K562 (cell line): ENCODE measurements around the gene GGTLC1. TPM values are rescaled to one million over a fixed set of nuclear protein-coding genes. Genes with fewer than 3 reads are reported as not detected.

ENCODE experiments used
- ATAC-seq: fragments of 200-7000 bp; cut with Tn5 transposase; 3 replicates; pipeline ENCODE4 v1.9.1; 2020; ENCODE audit warnings: moderate library complexity
- BruUV-seq: library from RNA; stranded (reverse); fragments of 400-500 nt; replicated peaks from 2 replicates; lab custom pipeline; 2021; lab: Mats Ljungman, UMichigan
- CTCF ChIA-PET: fragments of 300-600 bp; formaldehyde crosslinking; extraction: SDS; loops from one replicate; lab custom pipeline; 2021; ENCODE audit warnings: low intra/inter-chr PET ratio; lab: Yijun Ruan, JAX
- POLR2A ChIA-PET: fragments of 300-600, 350-650 bp; sonication (Branson Sonifier 250); formaldehyde crosslinking; extraction: SDS; loops from one replicate; lab custom pipeline; 2021; ENCODE audit warnings: antibody characterized with exemption, inconsistent platforms; lab: Yijun Ruan, JAX
- DNase-seq, 4 experiments: peaks; one replicate each; pipeline versions ENCODE4 v3.0.0 to v3.0.0-alpha.2; 2011 to 2018; ENCODE audit warnings: low spot score in 3 of 4, mixed read lengths in 3 of 4; ENCODE audit errors: extremely low read depth in 1 of 4
- FAIRE-seq: peaks from 2 replicates; lab custom pipeline; 2011; peaks lifted over from hg19 to GRCh38; lab: Jason Lieb, UNC
- H2AFZ ChIP-seq: 2 replicates; pipeline ENCODE4 v1.6.0; 2011; ENCODE audit warnings: low read depth, low read length, control low read depth, inconsistent platforms
- H3K27ac ChIP-seq: fragments of 200-600 bp; 3 replicates; pipeline ENCODE4 v1.8.0; 2011; ENCODE audit warnings: low read depth, mild to moderate bottlenecking, control low read depth, inconsistent platforms, low read length, moderate library complexity, mixed read lengths; ENCODE audit errors: extremely low read depth
- H3K27me3 ChIP-seq, 2 experiments: fragments of 300-600 bp in 1 of 2; 2 replicates in 1 of 2; 3 replicates in 1 of 2; pipeline versions ENCODE4 v1.6.0 to v1.8.0; 2011; ENCODE audit warnings: inconsistent platforms in 2 of 2, low read length in 2 of 2, mild to moderate bottlenecking in 1 of 2, mixed read lengths in 1 of 2, moderate library complexity in 1 of 2; ENCODE audit not compliant: control insufficient read depth in 2 of 2, insufficient read depth in 2 of 2
- H3K36me3 ChIP-seq: fragments of 300-600 bp; 3 replicates; pipeline ENCODE4 v1.8.0; 2011; ENCODE audit warnings: mild to moderate bottlenecking, low read length, inconsistent platforms; ENCODE audit not compliant: control insufficient read depth, insufficient read depth
- H3K4me1 ChIP-seq, 2 experiments: fragments of 200-600 bp in 1 of 2; replicated peaks in 1 of 2; 2 replicates in 1 of 2; 3 replicates in 1 of 2; pipeline versions ENCODE4 v1.5.1 to v1.8.0; 2011; ENCODE audit warnings: inconsistent platforms in 2 of 2, low read length in 2 of 2, mild to moderate bottlenecking in 1 of 2, mixed read lengths in 1 of 2, moderate library complexity in 1 of 2; ENCODE audit not compliant: control insufficient read depth in 2 of 2, insufficient read depth in 2 of 2
- H3K4me2 ChIP-seq: 2 replicates; pipeline ENCODE4 v1.6.1; 2011; ENCODE audit warnings: low read length, control low read depth, inconsistent platforms, mixed read lengths; ENCODE audit not compliant: insufficient read depth
- H3K4me3 ChIP-seq: fragments of 200-600 bp; sonication (generic), shearing (Covaris generic); 2 replicates; pipeline ENCODE4 v1.5.1; 2016; ENCODE audit warnings: control low read depth, inconsistent platforms
- H3K79me2 ChIP-seq: fragments of 200-600 bp; 3 replicates; pipeline ENCODE4 v1.8.0; 2011; ENCODE audit warnings: low read length, inconsistent platforms; ENCODE audit not compliant: control insufficient read depth, insufficient read depth
- H3K9ac ChIP-seq, 2 experiments: 2 replicates each; pipeline versions ENCODE4 v1.6.0 to v1.6.1; 2011; ENCODE audit warnings: low read depth in 2 of 2, low read length in 2 of 2, control low read depth in 1 of 2, inconsistent platforms in 1 of 2, mild to moderate bottlenecking in 1 of 2, mixed read lengths in 1 of 2; ENCODE audit not compliant: insufficient read depth in 1 of 2
- H3K9me1 ChIP-seq: one replicate; pipeline ENCODE4 v1.6.0; 2011; ENCODE audit warnings: inconsistent platforms, mild to moderate bottlenecking, low read length, moderate library complexity; ENCODE audit not compliant: control insufficient read depth, insufficient read depth
- H3K9me3 ChIP-seq: replicated peaks from 2 replicates; pipeline ENCODE4 v1.5.1; 2011; ENCODE audit warnings: low read depth, low read length, inconsistent platforms; ENCODE audit not compliant: control insufficient read depth, insufficient read depth
- H4K20me1 ChIP-seq: replicated peaks from 2 replicates; pipeline ENCODE4 v1.6.1; 2011; ENCODE audit warnings: low read length, inconsistent platforms, mixed read lengths; ENCODE audit not compliant: control insufficient read depth, insufficient read depth
- BACH1 ChIP-seq: fragments of 200-800 bp; sonication (Bioruptor generic); IDR thresholded peaks from 2 replicates; pipeline ENCODE4 v1.6.1; 2016; ENCODE audit warnings: missing genetic modification characterization, missing compliant biosample characterization
- CAMTA2 ChIP-seq: fragments of 250-450 bp; sonication (Bioruptor Pico); conservative IDR thresholded peaks from 2 replicates; pipeline ENCODE4 v1.5.1; 2022
- CC2D1A ChIP-seq: fragments of 450-650 bp; IDR thresholded peaks from 2 replicates; pipeline ENCODE4 v1.6.1; 2017; ENCODE audit warnings: mild to moderate bottlenecking
- CHCHD3 ChIP-seq: fragments of 250-450 bp; sonication (Bioruptor Pico); IDR thresholded peaks from 2 replicates; pipeline ENCODE4 v2.1.2; 2022; ENCODE audit warnings: mild to moderate bottlenecking
- E2F8 ChIP-seq: fragments of 450-650 bp; IDR thresholded peaks from 2 replicates; pipeline ENCODE4 v1.7.1; 2018; ENCODE audit warnings: mild to moderate bottlenecking, low read depth; ENCODE audit not compliant: partially characterized antibody
- GTF2E2 ChIP-seq: fragments of 200-800 bp; sonication (Bioruptor generic); IDR thresholded peaks from 2 replicates; pipeline ENCODE4 v1.6.1; 2016; ENCODE audit warnings: missing genetic modification characterization, missing compliant biosample characterization
- ILF3 ChIP-seq: fragments of 450-650 bp; IDR thresholded peaks from 2 replicates; pipeline ENCODE4 v1.6.1; 2018; ENCODE audit warnings: antibody characterized with exemption, mild to moderate bottlenecking, moderate library complexity, borderline replicate concordance
- POLR2AphosphoS2 ChIP-seq: IDR thresholded peaks from 2 replicates; pipeline ENCODE4 v1.6.1; 2012; ENCODE audit warnings: low read length, improper control_type of control experiment
- POLR2H ChIP-seq: IDR thresholded peaks from 2 replicates; pipeline ENCODE4 v1.6.1; 2016; ENCODE audit warnings: missing genetic modification characterization, low read depth, mild to moderate bottlenecking, control low read depth, missing compliant biosample characterization, moderate library complexity
- POU5F1 ChIP-seq: fragments of 150-350 bp; IDR thresholded peaks from 2 replicates; pipeline ENCODE4 v1.6.1; 2014; ENCODE audit warnings: borderline replicate concordance, low read length, low read depth, mild to moderate bottlenecking; ENCODE audit not compliant: partially characterized antibody
- U2AF1 ChIP-seq: fragments of 200-400 bp; formaldehyde crosslinking; optimal IDR thresholded peaks from 2 replicates; pipeline ENCODE3; 2017; ENCODE audit warnings: mild to moderate bottlenecking, low read depth, low read length, moderate library complexity
- ZBTB11 ChIP-seq, 3 experiments: fragments of 200-800 bp in 1 of 3; fragments of 250-450 bp in 1 of 3; fragments of 450-650 bp in 1 of 3; sonication (Bioruptor Pico) in 1 of 3; sonication (Bioruptor generic) in 1 of 3; formaldehyde crosslinking in 1 of 3; IDR thresholded peaks; 2 replicates each; pipeline versions ENCODE4 v1.6.1 to v1.8.0; 2016 to 2022; ENCODE audit warnings: mild to moderate bottlenecking in 2 of 3, missing genetic modification characterization in 2 of 3, missing compliant biosample characterization in 1 of 3, moderate library complexity in 1 of 3
- ZFP91 ChIP-seq: sonication (generic); formaldehyde crosslinking; IDR thresholded peaks from 2 replicates; pipeline ENCODE4 v1.8.0; 2022; ENCODE audit warnings: mild to moderate bottlenecking, missing genetic modification reagents
- ZNF408 ChIP-seq: fragments of 250-450 bp; sonication (Bioruptor Pico); IDR thresholded peaks from 2 replicates; pipeline ENCODE4 v1.4.0; 2020; ENCODE audit warnings: low read depth, mild to moderate bottlenecking, moderate library complexity
- WGBS: fragments of 100-300 bp; shearing (Covaris generic); methylation state at CpG from one replicate; pipeline ENCODE4 v1.1.6; 2016; ENCODE audit warnings: low coverage, mixed read lengths; ENCODE audit not compliant: insufficient coverage; ENCODE audit errors: missing lambda C conversion rate; 5-methylcytosine and 5-hydroxymethylcytosine counted together
- in situ Hi-C: fragments of 300-500 bp; cut with MboI; formaldehyde crosslinking; loops from 4 replicates; pipeline ENCODE4 v1.15.0; 2018; ENCODE audit warnings: inconsistent platforms, mixed read lengths
- intact Hi-C: fragments of 100-400 bp; cut with micrococcal nuclease; formaldehyde crosslinking; loops from 2 replicates; pipeline ENCODE4 v1.14.2; 2022
- polyA plus RNA-seq, 8 experiments: library from polyadenylated mRNA; depleted of rRNA in 4 of 8; stranded (reverse) in 5 of 8; unstranded in 3 of 8; fragments of >200 nt; fragmentation: Nextera tagmentation in 2 of 8; fragmentation: Illumina TruSeq in 1 of 8; extraction: Ambion mirVana in 2 of 8; extraction: Trizol in 1 of 8; gene quantifications; 2 replicates each; pipeline versions ENCODE4 v1.2.1 to v1.2.3, GENCODE V29; 2011 to 2014; ENCODE audit warnings: inconsistent platforms in 1 of 8, missing spikeins in 1 of 8
- total RNA-seq, 7 experiments: library from RNA; depleted of rRNA in 6 of 7; stranded (reverse); fragments of >200 nt in 6 of 7; fragmentation: Illumina TruSeq in 2 of 7; extraction: Trizol in 2 of 7; gene quantifications; 2 replicates each; pipeline versions ENCODE4 v1.2.1 to v1.2.3, GENCODE V29; 2011 to 2021; ENCODE audit warnings: low replicate concordance in 1 of 7

GGTLC1 gene
- total and polyA plus RNA-seq, 9 of the 15 experiments (the other 6 are each of a cell fraction or from before 2014, with no cell fraction given), result not detected

GRCh38 chr20:23966927-23967615, 21.5 kb downstream of the GGTLC1 start:
- in situ Hi-C loops, result no loop called here
- intact Hi-C loops, result no loop called here
- CTCF ChIA-PET, result no interaction called here

More at GRCh38 chr20:23966927-23967615, 21.5 kb downstream of the GGTLC1 start:
- TF ChIP-seq ZBTB11 (CRISPR knock-in tag; IDR thresholded peaks at IDR 0.05) (no peak), POU5F1 (no peak), CAMTA2 (CRISPR knock-in tag) (no peak), BACH1 (no peak), POLR2AphosphoS2 (no peak), ZFP91 (CRISPR knock-in tag) (no peak), POLR2H (tag) (no peak), U2AF1 (no peak), CC2D1A (no peak), GTF2E2 (tag) (no peak), CHCHD3 (CRISPR knock-in tag) (no peak), ZNF408 (CRISPR knock-in tag) (no peak), ILF3 (no peak), E2F8 (no peak)
- ATAC-seq, result no peak
- H3K4me3 ChIP-seq, result no peak overlapping the region
- no peak overlapping the region for H3K4me2 ChIP-seq
- no peak for DNase-seq
- H3K9me3 ChIP-seq, result no peaks in the 10 kb centered on the region
- H3K79me2 ChIP-seq, result no peaks in the 10 kb centered on the region
- POLR2A ChIA-PET, result no interaction called here
- BruUV-seq, result no TSS peak
- no peak overlapping the region for H3K9ac ChIP-seq
- H3K27ac ChIP-seq, result no peak overlapping the region
- WGBS, result 0% methylated on average over 8 of the region's 8 CpGs
- no peak for FAIRE-seq
- no peak overlapping the region for H2AFZ ChIP-seq
- H3K4me1 ChIP-seq, result no peaks in the 10 kb centered on the region
- H3K36me3 ChIP-seq, result no peaks in the 10 kb centered on the region
- no peaks in the 10 kb centered on the region for H4K20me1 ChIP-seq
- no peaks in the 10 kb centered on the region for H3K27me3 ChIP-seq
- no peaks in the 10 kb centered on the region for H3K9me1 ChIP-seq
